Endothelial cell of umbilical vein (primary cell): ENCODE results near the gene XRN1. TPM values are rescaled to one million over a fixed set of nuclear protein-coding genes. Genes with fewer than 3 reads are reported as not detected.
"Not testable (repeated sequence)": the region's sequence is repeated elsewhere in the genome, so short reads cannot be mapped to it uniquely, and the experiment has no call there.

Source experiments
- BruUV-seq: library from RNA; stranded (reverse); fragments of 400-500 nt; replicated peaks from 2 replicates; lab custom pipeline; 2021; lab: Mats Ljungman, UMichigan
- CTCF ChIA-PET: fragments of 300-600, 350-600 bp; sonication (Branson Sonifier 250); formaldehyde crosslinking; loops from one replicate; lab custom pipeline; 2021; ENCODE audit warnings: antibody characterized with exemption, inconsistent platforms; lab: Charles Lee
- POLR2A ChIA-PET: fragments of 300-600, 350-600 bp; sonication (Branson Sonifier 250); formaldehyde crosslinking; loops from one replicate; lab custom pipeline; 2021; ENCODE audit warnings: antibody characterized with exemption, inconsistent platforms; lab: Charles Lee
- DNase-seq: peaks from one replicate; pipeline ENCODE4 v3.0.0-alpha.2; 2011; ENCODE audit warnings: low read depth, low spot score
- FAIRE-seq: peaks from 2 replicates; lab custom pipeline; 2011; peaks lifted over from hg19 to GRCh38; lab: Jason Lieb, UNC
- H2AFZ ChIP-seq: 2 replicates; pipeline ENCODE4 v1.6.0; 2012; ENCODE audit warnings: low read depth, low read length, control low read depth, inconsistent platforms
- H3K27ac ChIP-seq: 2 replicates; pipeline ENCODE4 v1.5.1; 2011; ENCODE audit warnings: low read depth, mild to moderate bottlenecking, control low read depth, low read length, moderate library complexity; ENCODE audit not compliant: insufficient read depth
- H3K27me3 ChIP-seq, 2 experiments: 2 replicates each; pipeline versions ENCODE4 v1.6.0 to v1.6.1; 2011; ENCODE audit warnings: low read length in 2 of 2, mixed read lengths in 1 of 2; ENCODE audit not compliant: control insufficient read depth in 2 of 2, insufficient read depth in 2 of 2
- H3K36me3 ChIP-seq, 2 experiments: 2 replicates in 1 of 2; 3 replicates in 1 of 2; pipeline ENCODE4 v1.5.1; 2011; ENCODE audit warnings: low read length in 2 of 2, mild to moderate bottlenecking in 1 of 2, moderate library complexity in 1 of 2; ENCODE audit not compliant: control insufficient read depth in 2 of 2, insufficient read depth in 2 of 2; ENCODE audit errors: extremely low read depth in 1 of 2
- H3K4me1 ChIP-seq: 3 replicates; pipeline ENCODE4 v1.5.1; 2011; ENCODE audit warnings: mild to moderate bottlenecking, low read length; ENCODE audit not compliant: control insufficient read depth, insufficient read depth; ENCODE audit errors: extremely low read depth
- H3K4me2 ChIP-seq: 2 replicates; pipeline ENCODE4 v1.6.1; 2011; ENCODE audit warnings: low read length, control low read depth, mixed read lengths; ENCODE audit not compliant: insufficient read depth
- H3K4me3 ChIP-seq, 3 experiments: fragments of 200-600 bp in 1 of 3; sonication (generic), shearing (Covaris generic) in 1 of 3; replicated peaks in 1 of 3; 2 replicates each; pipeline ENCODE4 v1.5.1; 2011 to 2016; ENCODE audit warnings: control low read depth in 3 of 3, low read length in 3 of 3, mild to moderate bottlenecking in 2 of 3, inconsistent platforms in 1 of 3, low read depth in 1 of 3, moderate library complexity in 1 of 3; ENCODE audit not compliant: insufficient read depth in 1 of 3
- H3K79me2 ChIP-seq: 2 replicates; pipeline ENCODE4 v1.6.0; 2012; ENCODE audit warnings: low read length, inconsistent platforms; ENCODE audit not compliant: control insufficient read depth, insufficient read depth
- H3K9ac ChIP-seq: replicated peaks from 2 replicates; pipeline ENCODE3; 2011; ENCODE audit warnings: low read length, control low read depth; ENCODE audit not compliant: insufficient read depth; ENCODE audit errors: extremely low read depth
- H3K9me1 ChIP-seq: replicated peaks from 3 replicates; pipeline ENCODE4 v1.6.0; 2011; ENCODE audit warnings: mild to moderate bottlenecking, low read length; ENCODE audit not compliant: control insufficient read depth, insufficient read depth; ENCODE audit errors: extremely low read depth
- H3K9me3 ChIP-seq: replicated peaks from 2 replicates; pipeline ENCODE4 v1.5.1; 2012; ENCODE audit warnings: low read length, inconsistent platforms; ENCODE audit not compliant: control insufficient read depth, insufficient read depth
- H4K20me1 ChIP-seq: replicated peaks from 2 replicates; pipeline ENCODE3; 2011; ENCODE audit warnings: mild to moderate bottlenecking, low read length; ENCODE audit not compliant: control insufficient read depth, insufficient read depth; ENCODE audit errors: extremely low read depth
- EZH2 ChIP-seq: IDR thresholded peaks from 2 replicates; pipeline ENCODE4 v1.6.1; 2012; ENCODE audit warnings: borderline replicate concordance, low read depth, mild to moderate bottlenecking, moderate library complexity, low read length, inconsistent platforms; ENCODE audit not compliant: severe bottlenecking
- FOS ChIP-seq: IDR thresholded peaks from 2 replicates; pipeline ENCODE4 v1.6.1; 2011; ENCODE audit warnings: mild to moderate bottlenecking, low read length, moderate library complexity, borderline replicate concordance; ENCODE audit not compliant: insufficient read depth
- GATA2 ChIP-seq: IDR thresholded peaks from 2 replicates; pipeline ENCODE4 v1.7.0; 2011; ENCODE audit warnings: low read depth, mild to moderate bottlenecking, moderate library complexity, mixed read lengths, low read length; ENCODE audit not compliant: insufficient read length, insufficient read depth
- MYC ChIP-seq: IDR thresholded peaks from one replicate; pipeline ENCODE4 v1.6.1; 2011; ENCODE audit warnings: mild to moderate bottlenecking, low read depth, low read length
- POLR2A ChIP-seq: IDR thresholded peaks from 2 replicates; pipeline ENCODE4 v1.6.1; 2012; ENCODE audit warnings: low read depth, mild to moderate bottlenecking, control low read depth, low read length
- dilution Hi-C: fragments of 300-500 bp; cut with MboI; formaldehyde crosslinking; loops from one replicate; pipeline ENCODE4 v1.15.0; 2019; ENCODE audit warnings: low sequenced_read_pairs; ENCODE audit not compliant: extremely low pct_ligation_motif_present
- intact Hi-C: fragments of 100-400 bp; cut with micrococcal nuclease; formaldehyde crosslinking; loops from one replicate; pipeline ENCODE4 v1.10.0; 2022
- polyA plus RNA-seq, 4 experiments: library from polyadenylated mRNA; depleted of rRNA in 3 of 4; stranded (reverse) in 3 of 4; unstranded in 1 of 4; fragments of >200 nt; gene quantifications; 2 replicates each; pipeline versions ENCODE4 v1.2.1 to v1.2.3, GENCODE V29; 2011 to 2012; ENCODE audit warnings: missing spikeins in 1 of 4
- total RNA-seq: library from RNA; stranded (reverse); gene quantifications from 2 replicates; pipeline ENCODE4 v1.2.3, GENCODE V29; 2021
- TF ChIP-seq, protein P1 (sequence below), 2 donors: IDR thresholded peaks; 1 replicate in 1 of 2; 2 replicates in 1 of 2; pipeline ENCODE4 v1.5.1; 2011; ENCODE audit warnings: low read length in 2 of 2, mild to moderate bottlenecking in 2 of 2, moderate library complexity in 2 of 2, control low read depth in 1 of 2, inconsistent platforms in 1 of 2, low read depth in 1 of 2; ENCODE audit not compliant: insufficient read depth in 1 of 2; ENCODE audit errors: extremely low read depth in 1 of 2
- TF ChIP-seq, protein P2 (sequence below): IDR thresholded peaks from 2 replicates; pipeline ENCODE4 v1.6.1; 2011; ENCODE audit not compliant: insufficient read depth, insufficient read length

Gene XRN1
- total and polyA plus RNA-seq, 2 donors (not counting 3 experiments of a cell fraction or from before 2014, with no cell fraction given) = 4.4 to 40.0 TPM

DNA sequence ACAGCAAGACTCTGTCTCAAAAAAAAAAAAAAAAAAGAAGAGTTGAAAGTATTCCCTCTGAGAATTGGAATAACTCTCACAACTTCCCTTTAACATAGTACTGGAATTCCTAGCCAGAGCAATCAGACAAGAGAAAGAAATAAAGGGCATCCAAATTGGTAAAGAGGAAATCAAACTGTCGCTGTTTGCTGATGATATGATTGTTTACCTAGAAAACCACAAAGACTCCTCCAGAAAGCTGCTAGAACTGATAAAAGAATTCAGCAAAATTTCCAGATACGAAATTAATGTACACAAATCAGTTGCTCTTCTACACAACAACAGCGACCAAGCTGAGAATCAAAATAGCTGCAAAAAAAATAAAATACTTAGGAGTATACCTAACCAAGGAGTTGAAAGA lies 145.0 kb downstream of the XRN1 start:
- H3K4me2 ChIP-seq, H3K9ac ChIP-seq, intact Hi-C loops, BruUV-seq, H3K27me3 ChIP-seq, H4K20me1 ChIP-seq, H3K9me3 ChIP-seq, POLR2A ChIA-PET, CTCF ChIA-PET, H3K36me3 ChIP-seq, H3K9me1 ChIP-seq, dilution Hi-C loops, DNase-seq, H3K4me3 ChIP-seq, H3K4me1 ChIP-seq, FAIRE-seq, H3K79me2 ChIP-seq, H2AFZ ChIP-seq, H3K27ac ChIP-seq: not testable (repeated sequence)

DNA sequence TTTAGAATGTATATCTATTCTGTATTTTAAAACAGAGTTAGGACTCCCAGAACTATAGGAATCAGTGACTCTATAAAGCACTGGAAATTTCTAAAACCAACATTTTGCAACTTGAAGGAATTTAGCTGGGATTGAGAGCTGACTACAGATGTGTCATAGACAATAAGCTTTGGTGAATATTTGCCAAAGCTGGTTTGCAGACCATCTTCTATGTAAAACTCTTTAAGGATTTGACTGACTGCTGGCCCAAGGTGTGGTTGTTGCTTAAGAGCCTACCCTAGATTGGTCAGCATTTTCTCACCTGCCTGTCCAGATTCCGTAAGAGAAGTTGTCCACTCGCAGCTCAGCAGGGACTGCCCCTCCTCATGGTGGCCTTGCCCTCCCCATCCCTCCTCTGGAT lies 149.2 kb downstream of the XRN1 start:
- Histone ChIP-seq H3K9ac (no peak overlapping the region), H3K36me3 (no peaks in the 10 kb centered on the region), H2AFZ (no peak overlapping the region), H3K4me1 (no peaks in the 10 kb centered on the region), H3K27ac (no peak overlapping the region), H3K4me3 (no peak overlapping the region), H3K9me3 (no peaks in the 10 kb centered on the region), H3K4me2 (no peak overlapping the region), H4K20me1 (no peaks in the 10 kb centered on the region), H3K79me2 (no peaks in the 10 kb centered on the region), H3K9me1 (no peaks in the 10 kb centered on the region), H3K27me3 (no peaks in the 10 kb centered on the region)
- dilution Hi-C loops (no loop called here), intact Hi-C loops (no loop called here)
- DNase-seq (no peak), FAIRE-seq (no peak)
- TF ChIP-seq POLR2A (no peak), MYC (no peak), FOS (no peak), EZH2 (no peak), GATA2 (no peak)
- TF ChIP-seq, protein P1, sequence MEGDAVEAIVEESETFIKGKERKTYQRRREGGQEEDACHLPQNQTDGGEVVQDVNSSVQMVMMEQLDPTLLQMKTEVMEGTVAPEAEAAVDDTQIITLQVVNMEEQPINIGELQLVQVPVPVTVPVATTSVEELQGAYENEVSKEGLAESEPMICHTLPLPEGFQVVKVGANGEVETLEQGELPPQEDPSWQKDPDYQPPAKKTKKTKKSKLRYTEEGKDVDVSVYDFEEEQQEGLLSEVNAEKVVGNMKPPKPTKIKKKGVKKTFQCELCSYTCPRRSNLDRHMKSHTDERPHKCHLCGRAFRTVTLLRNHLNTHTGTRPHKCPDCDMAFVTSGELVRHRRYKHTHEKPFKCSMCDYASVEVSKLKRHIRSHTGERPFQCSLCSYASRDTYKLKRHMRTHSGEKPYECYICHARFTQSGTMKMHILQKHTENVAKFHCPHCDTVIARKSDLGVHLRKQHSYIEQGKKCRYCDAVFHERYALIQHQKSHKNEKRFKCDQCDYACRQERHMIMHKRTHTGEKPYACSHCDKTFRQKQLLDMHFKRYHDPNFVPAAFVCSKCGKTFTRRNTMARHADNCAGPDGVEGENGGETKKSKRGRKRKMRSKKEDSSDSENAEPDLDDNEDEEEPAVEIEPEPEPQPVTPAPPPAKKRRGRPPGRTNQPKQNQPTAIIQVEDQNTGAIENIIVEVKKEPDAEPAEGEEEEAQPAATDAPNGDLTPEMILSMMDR (IDR thresholded peaks at IDR 0.05; ENCODE audit: extremely low read depth in 1 of 2, insufficient read depth in 1 of 2, low read depth in 1 of 2, low read length in 2 of 2) = no peak
- TF ChIP-seq, protein P2, sequence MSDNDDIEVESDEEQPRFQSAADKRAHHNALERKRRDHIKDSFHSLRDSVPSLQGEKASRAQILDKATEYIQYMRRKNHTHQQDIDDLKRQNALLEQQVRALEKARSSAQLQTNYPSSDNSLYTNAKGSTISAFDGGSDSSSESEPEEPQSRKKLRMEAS = no peak
- CTCF ChIA-PET = interaction anchor here (0.9 kb wide), 1 partner anchor 173 kb away, joined by 6 read pairs; no protein-coding TSS in a partner anchor
- POLR2A ChIA-PET = no interaction called here
- BruUV-seq = no TSS peak
